ENCODE results near the gene CTNND2.
A peak's percentile ranks its signal among the peaks of the same experiment; 100 is the strongest.

Gene CTNND2

DNA sequence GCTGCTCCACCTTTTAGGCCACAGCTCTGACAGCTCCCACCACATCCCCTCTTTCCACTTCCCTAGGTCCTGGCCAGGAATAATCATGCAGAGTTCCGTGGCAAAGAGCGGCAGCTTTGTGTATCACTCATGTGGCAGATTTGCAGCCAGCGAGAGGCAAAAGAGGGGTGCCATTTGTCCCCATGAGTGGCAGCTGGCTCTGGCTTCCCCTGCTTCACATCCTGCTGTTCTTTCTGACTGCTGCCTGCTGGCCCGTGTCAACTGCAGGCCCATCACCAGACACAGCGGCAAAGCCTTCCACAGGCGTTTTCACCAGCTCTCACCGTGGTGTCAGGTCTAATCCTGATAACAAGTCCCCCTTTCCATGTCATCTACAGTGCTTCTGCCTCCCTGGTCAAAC lies 712.6 kb downstream of the CTNND2 start:
- Histone ChIP-seq H3K27ac (no peak overlapping the region), H3K9me3 (ENCODE audit: severe bottlenecking) (no peaks in the 10 kb centered on the region), H3K36me3 (no peaks in the 10 kb centered on the region; the same call in 1 of the 2 replicates), H3K4me3 (ENCODE audit: low read depth, low read length) (no peak overlapping the region), H3K27me3 (ENCODE audit: insufficient read depth, low read depth, severe bottlenecking) (no peaks in the 10 kb centered on the region)
- no peak for DNase-seq
- TF ChIP-seq, protein P1, sequence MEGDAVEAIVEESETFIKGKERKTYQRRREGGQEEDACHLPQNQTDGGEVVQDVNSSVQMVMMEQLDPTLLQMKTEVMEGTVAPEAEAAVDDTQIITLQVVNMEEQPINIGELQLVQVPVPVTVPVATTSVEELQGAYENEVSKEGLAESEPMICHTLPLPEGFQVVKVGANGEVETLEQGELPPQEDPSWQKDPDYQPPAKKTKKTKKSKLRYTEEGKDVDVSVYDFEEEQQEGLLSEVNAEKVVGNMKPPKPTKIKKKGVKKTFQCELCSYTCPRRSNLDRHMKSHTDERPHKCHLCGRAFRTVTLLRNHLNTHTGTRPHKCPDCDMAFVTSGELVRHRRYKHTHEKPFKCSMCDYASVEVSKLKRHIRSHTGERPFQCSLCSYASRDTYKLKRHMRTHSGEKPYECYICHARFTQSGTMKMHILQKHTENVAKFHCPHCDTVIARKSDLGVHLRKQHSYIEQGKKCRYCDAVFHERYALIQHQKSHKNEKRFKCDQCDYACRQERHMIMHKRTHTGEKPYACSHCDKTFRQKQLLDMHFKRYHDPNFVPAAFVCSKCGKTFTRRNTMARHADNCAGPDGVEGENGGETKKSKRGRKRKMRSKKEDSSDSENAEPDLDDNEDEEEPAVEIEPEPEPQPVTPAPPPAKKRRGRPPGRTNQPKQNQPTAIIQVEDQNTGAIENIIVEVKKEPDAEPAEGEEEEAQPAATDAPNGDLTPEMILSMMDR (IDR thresholded peaks at IDR 0.05; ENCODE audit: low read depth, low read length) = no peak

DNA sequence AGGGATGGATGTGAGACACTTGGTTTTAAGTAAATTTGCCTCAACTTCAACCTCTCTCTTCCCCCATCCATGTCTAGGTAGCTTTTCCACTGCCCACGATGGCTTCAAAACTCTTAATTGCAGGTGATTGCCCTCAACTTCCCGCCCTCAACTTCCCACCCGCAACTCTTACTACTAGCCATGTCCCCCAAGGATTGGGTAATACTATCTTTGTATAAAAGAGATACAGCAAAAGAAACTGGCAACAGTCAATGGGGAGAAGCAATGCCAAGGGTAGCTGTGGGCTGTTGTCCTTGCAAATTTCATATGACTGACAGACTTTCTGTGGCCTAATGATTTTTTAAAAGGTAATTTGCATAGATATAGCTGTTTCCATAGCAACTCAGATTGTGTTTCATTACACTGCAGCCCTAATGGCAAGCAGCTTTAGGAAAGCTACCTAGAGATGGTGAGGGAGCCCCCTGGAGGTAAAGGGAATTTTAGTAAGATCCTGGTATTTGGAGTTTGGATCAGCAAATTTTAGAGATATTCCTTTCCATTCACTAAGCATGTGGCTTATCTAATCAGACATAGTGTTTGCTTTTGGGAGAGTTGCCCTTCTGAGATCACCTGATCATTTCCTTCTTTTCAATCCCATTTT lies 721.7 kb downstream of the CTNND2 start:
- Histone ChIP-seq H3K27ac (no peak overlapping the region), H3K36me3 (no peaks in the 10 kb centered on the region), H3K4me3 (ENCODE audit: low read depth, low read length) (no peak overlapping the region), H3K27me3 (ENCODE audit: insufficient read depth, low read depth, severe bottlenecking) (no peaks in the 10 kb centered on the region), H3K9me3 (ENCODE audit: severe bottlenecking) (no peaks in the 10 kb centered on the region)
- DNase-seq = peak; percentile 38
- TF ChIP-seq, protein P1 (IDR thresholded peaks at IDR 0.05; ENCODE audit: low read depth, low read length) = peak; percentile 55

DNA sequence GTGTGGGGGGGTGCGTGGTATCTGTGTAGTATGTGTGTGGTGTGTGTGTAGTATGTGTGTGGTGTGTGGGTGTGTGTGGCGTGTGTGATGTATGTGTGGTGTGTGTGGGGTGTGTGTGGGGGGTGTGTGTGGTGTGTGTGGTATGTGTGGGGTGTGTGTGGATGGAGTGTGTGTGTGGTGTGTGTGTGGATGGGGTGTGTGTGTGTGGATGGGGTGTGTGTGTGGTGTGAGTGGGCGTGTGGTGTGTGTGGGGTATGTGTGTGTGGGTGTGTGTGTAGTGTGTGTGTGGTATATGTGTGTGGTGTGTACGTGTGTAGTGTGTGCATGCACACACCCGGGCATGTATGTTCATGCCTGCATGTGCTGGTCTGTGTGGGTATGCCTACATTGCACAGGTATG lies 722.3 kb downstream of the CTNND2 start:
- Histone ChIP-seq H3K4me3 (ENCODE audit: low read depth, low read length) (no peak overlapping the region), H3K27me3 (ENCODE audit: insufficient read depth, low read depth, severe bottlenecking) (no peaks in the 10 kb centered on the region), H3K36me3 (no peaks in the 10 kb centered on the region), H3K9me3 (ENCODE audit: severe bottlenecking) (no peaks in the 10 kb centered on the region), H3K27ac (no peak overlapping the region)
- TF ChIP-seq, protein P1 (IDR thresholded peaks at IDR 0.05; ENCODE audit: low read depth, low read length) = no peak
- no peak for DNase-seq

DNA sequence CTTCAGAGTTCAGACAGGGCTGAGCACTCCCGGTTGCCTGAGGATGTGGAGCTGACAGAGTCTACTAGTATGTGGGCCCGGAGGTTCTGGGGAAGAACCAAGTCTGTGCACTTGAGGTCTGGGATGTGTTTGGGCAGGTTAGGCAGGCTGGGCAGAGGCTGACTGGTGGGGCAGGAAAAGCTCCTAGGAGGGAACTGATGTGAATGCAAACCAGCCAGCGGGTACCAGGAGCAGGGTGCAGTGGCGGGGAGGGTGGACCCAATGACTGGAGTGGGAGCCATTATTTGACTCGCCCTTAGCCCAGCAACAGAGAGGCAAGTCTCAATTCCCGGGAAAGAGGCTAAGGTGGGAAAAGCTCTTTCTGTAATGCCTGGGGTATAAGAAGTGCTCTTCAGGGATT lies 723.4 kb downstream of the CTNND2 start:
- TF ChIP-seq, protein P1 (IDR thresholded peaks at IDR 0.05; ENCODE audit: low read depth, low read length) = no peak
- Histone ChIP-seq H3K4me3 (ENCODE audit: low read depth, low read length) (no peak overlapping the region), H3K9me3 (ENCODE audit: severe bottlenecking) (no peaks in the 10 kb centered on the region), H3K27me3 (ENCODE audit: insufficient read depth, low read depth, severe bottlenecking) (no peaks in the 10 kb centered on the region), H3K36me3 (no peaks in the 10 kb centered on the region), H3K27ac (no peak overlapping the region)
- DNase-seq = no peak

DNA sequence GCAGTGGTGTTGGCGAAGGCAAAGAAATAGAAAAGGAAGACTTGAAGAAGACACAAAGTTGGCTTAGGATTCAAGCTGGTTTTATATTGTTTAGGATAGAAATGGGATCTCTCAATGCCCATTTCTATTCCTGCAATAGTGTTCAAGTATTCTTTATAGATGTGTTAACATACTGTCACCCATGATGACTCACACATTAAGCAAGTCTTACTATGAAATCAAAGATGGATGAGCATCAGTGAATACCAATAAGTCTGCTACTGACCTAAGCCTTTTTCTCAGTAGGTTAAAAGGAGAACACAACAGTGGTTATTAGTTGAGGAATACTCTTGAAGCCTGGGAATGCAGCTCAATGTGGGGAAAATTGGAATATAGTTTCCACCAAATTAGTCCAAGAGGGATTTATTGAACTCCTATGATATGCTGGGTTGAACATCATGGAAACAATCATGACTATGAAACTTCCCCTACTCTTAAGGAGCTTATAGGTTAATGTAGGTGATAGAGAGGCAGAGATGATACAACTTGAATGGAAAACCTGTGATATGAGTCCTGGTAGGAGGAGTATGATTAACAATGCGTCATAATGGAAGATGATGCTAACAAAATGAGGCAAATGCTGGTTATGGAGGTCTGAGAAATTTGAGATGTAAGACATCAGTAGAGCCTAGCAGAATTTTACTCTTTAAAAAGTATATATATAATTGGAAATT lies 726.1 kb downstream of the CTNND2 start:
- Histone ChIP-seq H3K4me3 (ENCODE audit: low read depth, low read length) (no peak overlapping the region), H3K27ac (no peak overlapping the region), H3K9me3 (ENCODE audit: severe bottlenecking) (no peaks in the 10 kb centered on the region), H3K27me3 (ENCODE audit: insufficient read depth, low read depth, severe bottlenecking) (no peaks in the 10 kb centered on the region), H3K36me3 (no peaks in the 10 kb centered on the region)
- TF ChIP-seq, protein P1 (IDR thresholded peaks at IDR 0.05; ENCODE audit: low read depth, low read length) = no peak
- no peak for DNase-seq
